ENCODE measurements around the gene MUC4. TPM values are rescaled to one million over a fixed set of nuclear protein-coding genes. Genes with fewer than 3 reads are reported as not detected.

MUC4 gene
- total RNA-seq, 1 experiment from 2014 or later, result not detected

DNA sequence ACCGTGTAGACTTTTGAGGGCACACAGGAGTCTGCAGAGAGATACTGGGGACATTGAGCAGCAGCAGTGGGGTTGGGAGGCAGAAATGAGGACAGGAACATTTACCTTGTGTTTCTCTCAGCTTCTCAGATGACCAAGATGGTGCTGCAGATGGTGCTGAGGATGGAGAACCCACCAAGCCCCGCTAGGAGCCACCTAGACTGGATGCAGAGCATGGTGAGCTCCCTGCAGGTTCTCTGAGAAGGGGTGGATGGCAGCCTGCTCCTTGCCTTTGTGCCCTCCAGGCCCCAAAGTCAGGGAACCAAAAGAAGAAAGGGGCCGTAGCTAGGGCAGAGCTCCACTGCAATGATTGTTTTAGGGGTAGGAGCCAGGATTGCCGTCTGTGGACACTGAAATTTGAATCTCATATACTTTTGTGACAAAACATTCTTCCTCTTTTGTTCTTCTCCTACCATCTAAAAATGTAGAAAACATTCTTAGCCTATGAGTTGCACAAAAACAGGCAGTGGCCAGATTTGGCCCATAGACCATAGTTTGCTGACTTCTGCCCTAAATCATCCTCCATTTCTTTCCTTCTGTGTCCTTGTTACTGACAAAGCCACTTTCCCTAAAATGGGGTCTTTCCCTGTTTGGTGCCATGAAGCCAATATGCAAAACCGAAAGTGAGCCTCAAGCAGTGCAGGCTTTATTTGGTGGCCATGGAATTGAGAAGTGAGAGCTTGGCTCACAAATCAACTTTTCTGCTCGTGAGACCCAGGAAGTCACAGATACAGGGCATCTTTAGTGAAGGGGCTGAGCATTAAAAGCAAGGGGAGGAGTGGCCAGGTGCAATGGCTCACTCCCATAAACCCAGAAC, 102.9 kb downstream of the MUC4 start:
- Histone ChIP-seq H3K27me3 (replicated peaks) (peaks cover 3% of the 10 kb centered on the region; the same call in 1 of the 2 replicates), H3K4me1 (replicated peaks) (peaks cover 7% of the 10 kb centered on the region; the same call in 1 of the 2 replicates), H3K4me3 (no peak overlapping the region), H3K27ac (no peak overlapping the region), H3K36me3 (no peaks in the 10 kb centered on the region; the same call in 1 of the 2 replicates), H3K9me3 (replicated peaks) (no peaks in the 10 kb centered on the region; the same call in 1 of the 2 replicates)
- no peak for DNase-seq (ENCODE audit: low read depth in 1 of 2, low spot score in 2 of 2)

DNA sequence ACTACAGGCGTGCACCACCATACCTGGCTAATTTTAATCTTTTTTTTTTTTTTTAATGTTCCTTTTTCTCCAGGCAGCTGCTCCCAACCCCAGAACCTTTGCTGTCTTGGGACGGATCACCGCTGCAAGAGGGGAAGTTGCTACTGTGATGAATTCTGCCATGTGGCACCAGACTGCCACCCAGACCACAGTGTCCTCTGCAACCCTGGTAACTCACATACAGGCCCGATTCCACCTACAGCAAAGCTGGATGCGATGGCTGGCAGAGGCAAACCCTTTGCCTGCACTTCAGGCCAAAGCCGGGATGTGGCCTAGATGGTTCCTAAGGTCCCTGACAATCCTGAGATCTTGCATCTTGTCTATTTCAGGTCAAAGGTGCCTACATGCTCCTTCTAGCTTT, 103.7 kb downstream of the MUC4 start:
- no peak for DNase-seq (ENCODE audit: low read depth in 1 of 2, low spot score in 2 of 2)
- Histone ChIP-seq H3K27ac (no peak overlapping the region), H3K4me3 (no peak overlapping the region)

DNA sequence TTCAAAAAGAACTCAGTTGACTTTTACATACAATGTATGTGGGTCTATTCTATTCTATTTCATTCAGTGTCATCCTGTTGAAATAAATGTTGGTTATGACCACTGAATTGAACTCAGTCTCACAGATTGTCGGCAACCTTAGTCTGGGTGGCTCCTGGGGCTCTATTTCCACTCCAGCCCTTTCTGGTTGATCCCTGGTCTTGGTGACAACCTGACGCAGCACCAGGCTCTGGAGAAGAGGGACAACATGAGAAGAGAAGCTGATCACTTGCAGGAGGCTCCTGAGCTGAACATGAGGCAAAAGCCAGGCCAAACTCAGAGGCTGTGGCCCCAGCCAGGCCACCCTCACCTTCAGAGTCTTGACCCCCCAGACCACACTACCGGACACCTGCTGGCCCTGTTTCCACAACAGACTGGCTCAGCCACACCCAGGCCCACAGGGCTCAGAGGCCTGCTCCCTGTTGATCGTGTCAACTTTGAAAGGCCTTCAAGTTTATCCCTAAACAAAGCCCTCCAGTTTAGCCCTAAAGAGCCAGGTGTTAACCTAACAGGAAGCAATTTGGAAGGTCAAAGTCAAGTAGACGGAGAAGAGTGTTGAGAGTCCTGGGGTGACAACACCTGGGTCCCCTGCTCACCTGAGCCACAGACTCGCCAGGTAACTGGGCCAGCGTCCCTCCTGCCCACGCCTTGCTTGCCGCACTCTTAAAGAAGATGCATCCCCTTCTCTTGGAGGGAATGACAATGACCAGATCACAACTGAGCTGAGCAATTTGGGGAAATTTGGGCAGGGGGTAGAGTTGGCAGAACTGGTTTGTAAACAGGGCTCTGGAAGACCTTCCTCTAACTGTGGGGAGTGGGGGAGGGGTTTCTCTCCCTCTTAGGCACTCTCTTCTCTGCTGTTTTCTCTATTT, 106.4 kb downstream of the MUC4 start:
- H3K27ac ChIP-seq, result no peak overlapping the region
- no peak overlapping the region for H3K4me3 ChIP-seq
- H3K4me1 ChIP-seq (replicated peaks), result peaks cover 7% of the 10 kb centered on the region; the same call in 1 of the 2 replicates
- H3K36me3 ChIP-seq, result no peaks in the 10 kb centered on the region
- H3K9me3 ChIP-seq (replicated peaks), result no peaks in the 10 kb centered on the region; the same call in 1 of the 2 replicates
- peak in 1 of 2 experiments; percentile 42 for DNase-seq (ENCODE audit: low read depth in 1 of 2, low spot score in 2 of 2)
- peaks cover 3% of the 10 kb centered on the region; the same call in 1 of the 2 replicates for H3K27me3 ChIP-seq (replicated peaks)

More for the DNA sequence above, 103.7 kb downstream of the MUC4 start:
- Histone ChIP-seq H3K4me1 (replicated peaks) (peaks cover 7% of the 10 kb centered on the region; the same call in 1 of the 2 replicates), H3K36me3 (no peaks in the 10 kb centered on the region; the same call in 1 of the 2 replicates), H3K27me3 (replicated peaks) (peaks cover 3% of the 10 kb centered on the region; the same call in 1 of the 2 replicates), H3K9me3 (replicated peaks) (no peaks in the 10 kb centered on the region; the same call in 1 of the 2 replicates)

DNA sequence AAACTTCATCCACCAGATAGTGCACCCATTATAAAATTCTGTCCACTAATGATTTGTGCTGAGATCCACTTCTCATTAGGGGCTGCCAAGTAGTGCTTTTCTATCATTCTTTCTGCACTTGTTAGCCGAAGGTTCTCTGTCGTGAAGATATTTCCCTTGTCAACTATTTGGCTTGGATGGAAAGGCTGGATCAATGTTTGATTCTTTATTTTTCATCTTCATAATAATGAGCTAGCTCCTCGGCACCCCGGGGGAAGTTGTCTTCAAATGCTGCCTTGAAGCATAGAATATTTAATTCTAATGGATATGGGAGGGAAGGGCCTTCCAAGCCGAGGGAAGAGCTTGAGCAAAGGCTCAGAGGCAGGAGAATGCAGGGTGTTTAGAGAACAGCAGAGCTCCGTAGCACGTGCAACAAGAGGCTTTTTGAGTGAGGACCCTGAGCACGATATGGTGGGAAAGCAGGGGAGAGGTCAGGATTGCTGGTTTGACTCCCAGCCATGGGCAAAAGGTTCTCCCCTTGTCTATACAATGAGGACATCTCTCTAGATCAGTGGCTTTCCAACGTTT, 107.2 kb downstream of the MUC4 start:
- H3K9me3 ChIP-seq (replicated peaks), result no peaks in the 10 kb centered on the region; the same call in 1 of the 2 replicates
- H3K27ac ChIP-seq, result no peak overlapping the region
- DNase-seq (ENCODE audit: low read depth in 1 of 2, low spot score in 2 of 2), result peak in 1 of 2 experiments; percentile 31
- no peak overlapping the region for H3K4me3 ChIP-seq
- peaks cover 7% of the 10 kb centered on the region; the same call in 1 of the 2 replicates for H3K27me3 ChIP-seq (replicated peaks)
- no peaks in the 10 kb centered on the region for H3K36me3 ChIP-seq
- H3K4me1 ChIP-seq (replicated peaks), result peaks cover 7% of the 10 kb centered on the region; the same call in 1 of the 2 replicates

DNA sequence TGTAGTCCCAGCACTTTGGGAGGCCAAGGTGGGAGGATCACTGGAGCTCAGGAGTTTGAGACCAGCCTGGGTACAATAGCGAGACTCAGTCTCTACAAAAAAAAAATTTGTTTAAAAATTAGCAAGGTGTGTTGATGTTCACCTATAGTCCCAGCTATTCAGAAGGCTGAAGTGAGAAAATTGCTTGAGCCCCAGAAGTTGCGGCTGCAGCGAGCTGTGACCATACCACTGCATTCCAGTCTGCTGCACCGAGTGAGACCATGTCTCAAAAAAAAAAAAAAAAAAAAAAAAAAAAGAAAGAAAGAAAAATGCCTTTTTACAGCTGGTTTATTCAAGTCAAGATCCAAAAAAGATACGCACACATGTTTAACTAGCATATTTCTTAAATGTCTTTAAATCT, 108.0 kb downstream of the MUC4 start:
- no peak for DNase-seq (ENCODE audit: low read depth in 1 of 2, low spot score in 2 of 2)
- no peaks in the 10 kb centered on the region for H3K36me3 ChIP-seq
- H3K4me3 ChIP-seq, result no peak overlapping the region
- H3K4me1 ChIP-seq (replicated peaks), result peaks cover 6% of the 10 kb centered on the region
- no peak overlapping the region for H3K27ac ChIP-seq
- H3K9me3 ChIP-seq (replicated peaks), result no peaks in the 10 kb centered on the region; the same call in 1 of the 2 replicates
- H3K27me3 ChIP-seq (replicated peaks), result peaks cover 7% of the 10 kb centered on the region; the same call in 1 of the 2 replicates

DNA sequence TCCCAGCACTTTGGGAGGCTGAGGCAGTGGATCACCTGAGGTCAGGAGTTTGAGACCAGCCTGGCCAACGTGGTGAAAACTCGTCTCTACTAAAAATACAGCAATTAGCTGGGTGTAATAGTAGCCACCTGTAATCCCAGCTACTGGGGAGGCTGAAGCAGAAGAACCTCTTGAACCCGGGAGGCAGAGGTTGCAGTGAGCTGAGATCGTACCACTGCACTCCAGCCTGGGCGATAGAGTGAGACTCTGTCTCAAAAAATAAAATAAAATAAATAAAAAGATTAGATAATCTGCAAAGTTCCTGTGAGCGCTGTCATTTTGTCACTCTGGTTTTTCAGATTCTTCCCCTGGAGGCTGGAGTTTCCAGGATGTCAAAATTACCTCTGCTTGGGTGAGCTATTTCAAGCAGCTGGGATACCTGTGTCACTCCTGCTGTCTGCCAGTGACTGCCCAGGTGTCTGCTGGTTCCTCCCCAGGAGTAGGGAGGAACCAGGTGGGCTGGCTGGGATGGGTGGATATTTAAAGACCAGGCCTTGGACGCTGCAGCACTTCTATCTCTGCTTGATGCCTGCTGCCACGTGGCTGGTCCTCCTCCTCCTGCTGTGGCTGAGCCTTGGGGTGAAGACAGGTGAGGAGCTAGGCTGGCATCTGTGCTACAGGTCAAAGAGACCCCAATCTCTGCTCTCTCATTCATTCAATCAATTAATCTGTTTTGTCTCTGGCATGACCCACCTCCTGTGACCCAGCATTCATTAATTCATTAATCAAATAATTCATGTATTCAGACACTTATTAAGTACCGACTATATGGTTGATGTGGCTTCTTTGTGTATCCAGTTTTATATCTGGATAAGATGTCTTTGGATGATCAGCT, 110.5 kb downstream of the MUC4 start:
- Histone ChIP-seq H3K9me3 (replicated peaks) (no peaks in the 10 kb centered on the region), H3K36me3 (no peaks in the 10 kb centered on the region), H3K27me3 (replicated peaks) (0 out of 2 replicates have a peak, but pooled peaks cover 4% of the 10 kb centered on the region), H3K27ac (no peak overlapping the region), H3K4me3 (no peak overlapping the region), H3K4me1 (replicated peaks) (peaks cover 19% of the 10 kb centered on the region)
- DNase-seq (ENCODE audit: low read depth in 1 of 2, low spot score in 2 of 2), result no peak

DNA sequence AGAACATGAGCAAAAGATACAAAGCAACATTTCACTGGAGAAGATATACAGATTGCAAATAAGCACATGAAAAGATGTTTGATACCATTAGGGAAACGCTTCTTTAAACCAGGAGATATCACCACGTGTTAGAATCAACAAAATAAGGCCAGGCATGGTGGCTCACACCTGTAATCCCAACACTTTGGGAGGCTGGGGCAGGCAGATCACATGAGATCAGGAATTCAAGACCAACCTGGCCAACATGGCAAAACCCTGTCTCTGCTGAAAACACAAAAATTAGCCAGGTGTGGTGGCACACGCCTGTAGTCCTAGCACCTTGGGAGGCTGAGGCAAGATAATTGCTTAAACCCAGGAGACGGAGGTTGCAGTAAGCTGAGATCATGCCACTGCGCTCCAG, 111.4 kb downstream of the MUC4 start:
- Histone ChIP-seq H3K9me3 (replicated peaks) (no peaks in the 10 kb centered on the region), H3K36me3 (peaks cover 2% of the 10 kb centered on the region; the same call in 1 of the 2 replicates), H3K4me1 (replicated peaks) (peaks cover 19% of the 10 kb centered on the region), H3K4me3 (no peak overlapping the region), H3K27ac (no peak overlapping the region), H3K27me3 (replicated peaks) (0 out of 2 replicates have a peak, but pooled peaks cover 4% of the 10 kb centered on the region)
- no peak for DNase-seq (ENCODE audit: low read depth in 1 of 2, low spot score in 2 of 2)

DNA sequence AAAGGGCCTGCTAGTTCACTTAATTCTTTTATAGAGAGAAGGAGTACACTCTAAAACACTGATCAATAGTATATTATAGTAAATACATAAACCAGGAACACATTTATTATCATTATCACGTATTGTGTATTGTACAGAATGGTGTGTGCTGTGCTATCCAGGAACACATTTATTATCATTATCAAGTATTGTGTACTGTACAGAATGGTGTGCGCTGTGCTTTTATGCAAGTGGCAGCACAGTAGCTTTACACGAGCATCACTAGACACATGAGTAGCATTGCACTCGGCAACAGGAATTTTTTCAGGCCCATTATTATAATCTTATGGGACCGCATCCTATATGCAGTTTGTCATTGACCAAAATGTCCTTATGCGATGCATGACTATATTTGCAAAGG, 111.9 kb downstream of the MUC4 start:
- H3K27ac ChIP-seq, result no peak overlapping the region
- no peaks in the 10 kb centered on the region for H3K9me3 ChIP-seq (replicated peaks)
- H3K36me3 ChIP-seq, result peaks cover 6% of the 10 kb centered on the region; the same call in 1 of the 2 replicates
- no peak for DNase-seq (ENCODE audit: low read depth in 1 of 2, low spot score in 2 of 2)
- H3K4me1 ChIP-seq (replicated peaks), result peaks cover 19% of the 10 kb centered on the region
- no peak overlapping the region for H3K4me3 ChIP-seq
- 0 out of 2 replicates have a peak, but pooled peaks cover 4% of the 10 kb centered on the region for H3K27me3 ChIP-seq (replicated peaks)

DNA sequence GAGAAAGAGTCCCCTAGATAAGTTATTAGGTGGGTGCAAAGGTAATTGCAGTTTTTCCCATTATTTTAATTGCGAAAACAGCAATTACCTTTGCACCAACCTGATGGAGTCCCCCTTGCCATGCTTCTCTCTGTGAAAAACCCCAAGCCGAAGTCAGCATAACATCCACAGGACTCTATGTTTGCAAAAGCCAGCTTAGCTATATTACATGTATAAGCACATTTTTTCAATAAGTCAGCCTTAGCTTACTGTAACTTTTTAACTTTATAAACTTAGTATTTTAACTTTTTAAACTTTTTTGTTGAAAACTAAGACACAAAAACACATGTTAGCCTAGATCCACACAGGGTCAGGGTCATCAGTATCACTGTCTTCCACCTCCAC, 112.3 kb downstream of the MUC4 start:
- 0 out of 2 replicates have a peak, but pooled peaks cover 4% of the 10 kb centered on the region for H3K27me3 ChIP-seq (replicated peaks)

DNA sequence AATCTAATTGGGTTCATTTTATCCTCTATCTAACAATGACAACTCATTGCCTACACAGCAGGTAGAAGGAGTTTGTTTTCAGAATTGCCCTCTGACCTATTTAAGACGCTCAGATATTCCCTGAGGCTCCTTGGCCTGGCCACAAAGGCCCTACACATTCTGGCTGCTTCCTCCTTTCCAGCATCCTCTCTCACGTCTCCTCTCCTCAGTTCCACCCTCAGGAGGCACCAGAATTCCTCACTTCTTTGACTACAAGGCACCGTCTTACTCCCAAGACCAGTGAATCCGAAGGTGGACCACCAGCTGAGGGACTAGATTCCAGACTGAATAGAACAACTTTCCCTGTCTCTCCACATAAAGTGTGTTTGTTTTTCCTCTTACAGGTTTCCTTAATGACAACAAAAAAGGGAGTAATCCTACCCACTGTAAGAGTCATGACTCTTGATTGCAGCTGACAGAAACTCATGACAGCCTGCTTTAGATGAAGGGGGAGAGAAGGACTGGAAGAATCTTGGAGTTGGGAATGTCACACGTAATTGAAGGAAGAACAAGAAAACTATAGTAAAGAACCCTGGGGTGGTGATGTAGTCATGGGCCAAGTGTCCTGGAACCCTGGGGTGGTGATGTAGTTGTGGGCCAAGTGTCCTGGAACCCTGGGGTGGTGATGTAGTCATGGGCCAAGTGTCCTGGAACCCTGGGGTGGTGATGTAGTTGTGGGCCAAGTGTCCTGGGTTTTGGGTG, 112.9 kb downstream of the MUC4 start:
- H3K27me3 ChIP-seq (replicated peaks), result 0 out of 2 replicates have a peak, but pooled peaks cover 4% of the 10 kb centered on the region
- H3K4me1 ChIP-seq (replicated peaks), result peaks cover 19% of the 10 kb centered on the region
- H3K27ac ChIP-seq, result no peak overlapping the region
- H3K9me3 ChIP-seq (replicated peaks), result no peaks in the 10 kb centered on the region
- DNase-seq (ENCODE audit: low read depth in 1 of 2, low spot score in 2 of 2), result peak in 1 of 2 experiments; percentile 68
- H3K4me3 ChIP-seq, result no peak overlapping the region
- peaks cover 12% of the 10 kb centered on the region for H3K36me3 ChIP-seq

More for the DNA sequence above, 112.3 kb downstream of the MUC4 start:
- no peaks in the 10 kb centered on the region for H3K9me3 ChIP-seq (replicated peaks)
- peaks cover 19% of the 10 kb centered on the region for H3K4me1 ChIP-seq (replicated peaks)
- H3K4me3 ChIP-seq, result no peak overlapping the region
- DNase-seq (ENCODE audit: low read depth in 1 of 2, low spot score in 2 of 2), result no peak
- no peak overlapping the region for H3K27ac ChIP-seq
- peaks cover 7% of the 10 kb centered on the region; the same call in 1 of the 2 replicates for H3K36me3 ChIP-seq

DNA sequence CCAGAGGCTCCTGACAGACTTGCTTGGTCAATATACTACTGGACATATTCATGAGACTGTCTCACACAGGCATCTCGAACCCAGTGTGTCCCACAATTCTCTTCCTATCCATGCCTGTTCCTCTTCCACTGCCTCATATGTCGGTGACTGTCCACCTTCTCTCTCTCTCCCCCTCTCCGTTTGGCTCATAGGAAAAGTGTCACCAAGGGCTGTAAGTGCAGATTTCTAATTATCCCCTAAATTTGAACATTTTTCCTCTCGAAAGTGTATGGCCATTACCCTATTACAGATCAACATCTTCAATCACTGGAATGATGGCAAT, 113.4 kb downstream of the MUC4 start:
- Histone ChIP-seq H3K36me3 (peaks cover 16% of the 10 kb centered on the region), H3K9me3 (replicated peaks) (no peaks in the 10 kb centered on the region), H3K4me3 (no peak overlapping the region), H3K4me1 (replicated peaks) (peaks cover 19% of the 10 kb centered on the region), H3K27ac (no peak overlapping the region), H3K27me3 (replicated peaks) (0 out of 2 replicates have a peak, but pooled peaks cover 4% of the 10 kb centered on the region)
- DNase-seq (ENCODE audit: low read depth in 1 of 2, low spot score in 2 of 2), result no peak
